ENCODE data around the gene TUBD1. TPM values are rescaled to one million over a fixed set of nuclear protein-coding genes. Genes with fewer than 3 reads are reported as not detected.

Gene TUBD1
- total and polyA plus RNA-seq, 2 of the 13 experiments (the other 11 are each of a cell fraction or from before 2014, with no cell fraction given): 18.2 to 25.9 TPM

- in situ Hi-C loops (cut with HindIII; ENCODE audit: extremely low pct_ligation_motif_present, low pct_unique_long_range_greater_than_20kb) (no loop called here), intact Hi-C loops (cut with micrococcal nuclease; ENCODE audit: unreplicated experiment) (loop anchor here (5.0 kb wide), 1 partner anchor 47 kb away; the partner anchor contains the start of genes RPS6KB1 and TUBD1)
- ChIA-PET POLR2A (interaction anchor here (0.7 to 20.0 kb wide), 16 partner anchors 8 to 226 kb away, joined by 3 to 501 read pairs (median 6); partner anchors contain the start of genes CLTC, PTRH2, RPS6KB1 and TUBD1), CTCF (ENCODE audit: low intra/inter-chr PET ratio, low total read pairs) (no interaction called here)
- TSS peak; percentile 92 for BruUV-seq (replicated peaks)
- Histone ChIP-seq H3K27me3 (ENCODE audit: control insufficient read depth in 1 of 2, insufficient read depth in 2 of 2, low read length in 2 of 2) (no peaks in the 10 kb centered on the region; a peak in 1 of 5 replicates), H3K36me3 (replicated peaks in 1 of 2; ENCODE audit: control insufficient read depth in 1 of 2, insufficient read depth in 2 of 2, low read length in 2 of 2) (peaks cover 0 to 4% of the 10 kb centered on the region in 2 experiments; a peak in 2 of 5 replicates), H4K20me1 (ENCODE audit: insufficient read depth, low read length) (peaks cover 8% of the 10 kb centered on the region), H3K9me3 (ENCODE audit: low read length) (no peaks in the 10 kb centered on the region), H3K79me2 (ENCODE audit: insufficient read depth, low read length) (peaks cover 9% of the 10 kb centered on the region), H3K4me3 (replicated peaks in 1 of 3; ENCODE audit: insufficient read depth in 1 of 3, low read depth in 2 of 3, low read length in 3 of 3) (peak overlapping the region; percentile 7 to 54 (median 13); a peak in 3 of 6 replicates), H3K27ac (ENCODE audit: extremely low read length, insufficient read depth, low read length) (peak overlapping the region; percentile 98), H3K4me1 (ENCODE audit: insufficient read depth, low read length) (peaks cover 97% of the 10 kb centered on the region), H3K9ac (ENCODE audit: insufficient read depth, low read depth, low read length) (peak overlapping the region; percentile 78), H2AFZ (ENCODE audit: low read length) (no peak overlapping the region), H3K4me2 (ENCODE audit: low read depth, low read length) (peak overlapping the region; percentile 80)
- WGBS (ENCODE audit: low lambda C conversion rate): 0% methylated on average over 3 of the region's 3 CpGs
- FAIRE-seq: no peak
- DNase-seq (ENCODE audit: low spot score): peak; percentile 89
- peak; percentile 0 for ATAC-seq
- no peak for TF ChIP-seq ZNF709 (CRISPR knock-in tag; IDR thresholded peaks at IDR 0.05)
- no peak for TF ChIP-seq ZNF292 (CRISPR knock-in tag; IDR thresholded peaks at IDR 0.05; ENCODE audit: borderline replicate concordance, low read depth)
- no peak for TF ChIP-seq ZNF232 (CRISPR knock-in tag; IDR thresholded peaks at IDR 0.05; ENCODE audit: borderline replicate concordance)
- TF ChIP-seq ZNF12 (CRISPR knock-in tag; IDR thresholded peaks at IDR 0.05): no peak
- no peak for TF ChIP-seq ETS1 (CRISPR knock-in tag; IDR thresholded peaks at IDR 0.05)
- TF ChIP-seq ARNT2 (CRISPR knock-in tag; IDR thresholded peaks at IDR 0.05; ENCODE audit: low read depth): no peak
- peak; percentile 33; the same call in 1 of the 2 replicates for TF ChIP-seq BHLHE40 (IDR thresholded peaks at IDR 0.05; ENCODE audit: low read length)
- no peak for TF ChIP-seq RBM39 (IDR thresholded peaks at IDR 0.05; ENCODE audit: low read depth, low read length, poor library complexity, severe bottlenecking)
- no peak for TF ChIP-seq ZSCAN31 (CRISPR knock-in tag; IDR thresholded peaks at IDR 0.05; ENCODE audit: low read depth)
- TF ChIP-seq MXD3 (CRISPR knock-in tag; IDR thresholded peaks at IDR 0.05): no peak
- TF ChIP-seq ZNF18 (CRISPR knock-in tag; IDR thresholded peaks at IDR 0.05; ENCODE audit: insufficient replicate concordance): no peak
- no peak for TF ChIP-seq ZBED4 (CRISPR knock-in tag; IDR thresholded peaks at IDR 0.05; ENCODE audit: borderline replicate concordance)
- no peak for TF ChIP-seq ZNF367 (CRISPR knock-in tag; IDR thresholded peaks at IDR 0.05; ENCODE audit: borderline replicate concordance)
Measured at GRCh38 chr17:59845595-59846393, 46.9 kb downstream of the TUBD1 start.
